Smooth muscle cell (in vitro differentiated cells): ENCODE results near the gene IL36RN. TPM values are rescaled to one million over a fixed set of nuclear protein-coding genes. Genes with fewer than 3 reads are reported as not detected.

Experiments
- DNase-seq: peaks from one replicate; lab custom pipeline; 2025; ENCODE audit not compliant: unreplicated experiment; lab: John Stamatoyannopoulos, UW
- H2AFZ ChIP-seq: fragments of 200-600 bp; sonication (generic); 2 replicates; pipeline ENCODE4 v1.6.0; 2016; ENCODE audit warnings: antibody characterized with exemption, low read depth, mild to moderate bottlenecking
- H3F3A ChIP-seq: fragments of 200-600 bp; sonication (generic); 2 replicates; pipeline ENCODE4 v1.6.0; 2017; ENCODE audit warnings: antibody characterized with exemption, low read depth
- H3K27ac ChIP-seq: fragments of 200-600 bp; sonication (generic); 2 replicates; pipeline ENCODE4 v1.5.1; 2016; ENCODE audit warnings: low read depth, mild to moderate bottlenecking
- H3K27me3 ChIP-seq: fragments of 200-600 bp; sonication (generic); 2 replicates; pipeline ENCODE4 v1.6.1; 2016; ENCODE audit warnings: low read depth, mild to moderate bottlenecking
- H3K36me3 ChIP-seq: fragments of 200-600 bp; sonication (generic); 2 replicates; pipeline ENCODE4 v1.5.1; 2016; ENCODE audit warnings: low read depth
- H3K4me1 ChIP-seq: fragments of 200-600 bp; sonication (generic); 2 replicates; pipeline ENCODE4 v1.5.1; 2016; ENCODE audit warnings: low read depth
- H3K4me2 ChIP-seq: fragments of 200-600 bp; sonication (generic); 2 replicates; pipeline ENCODE4 v1.6.0; 2016; ENCODE audit warnings: mild to moderate bottlenecking
- H3K4me3 ChIP-seq: fragments of 200-600 bp; sonication (generic); 2 replicates; pipeline ENCODE4 v1.5.1; 2016; ENCODE audit warnings: mild to moderate bottlenecking
- H3K79me2 ChIP-seq: fragments of 200-600 bp; sonication (generic); 2 replicates; pipeline ENCODE4 v1.6.0; 2016; ENCODE audit warnings: low read depth, mild to moderate bottlenecking
- H3K9ac ChIP-seq: fragments of 200-600 bp; sonication (generic); 2 replicates; pipeline ENCODE4 v1.6.0; 2016; ENCODE audit warnings: low read depth
- H3K9me3 ChIP-seq: fragments of 200-600 bp; sonication (generic); replicated peaks from 2 replicates; pipeline ENCODE4 v1.5.1; 2016; ENCODE audit warnings: low read depth
- H4K20me1 ChIP-seq: fragments of 200-600 bp; sonication (generic); 2 replicates; pipeline ENCODE4 v1.6.0; 2016; ENCODE audit warnings: low read depth
- CTCF ChIP-seq: fragments of 200-600 bp; sonication (generic); IDR thresholded peaks from 2 replicates; pipeline ENCODE4 v1.5.1; 2017; ENCODE audit warnings: borderline replicate concordance, mild to moderate bottlenecking, antibody characterized with exemption; ENCODE audit not compliant: insufficient read depth, poor library complexity, severe bottlenecking
- WGBS: methylation state at CpG from one replicate; pipeline ENCODE4 v1.1.7; 2016; ENCODE audit warnings: low lambda C conversion rate; 5-methylcytosine and 5-hydroxymethylcytosine counted together
- polyA plus RNA-seq: library from polyadenylated mRNA; unstranded; fragments of >200 nt; fragmentation: Nextera tagmentation; extraction: Ambion mirVana; gene quantifications from 2 replicates; pipeline ENCODE4 v1.2.1, GENCODE V29; 2016
- total RNA-seq: library from RNA; depleted of rRNA; stranded (reverse); fragments of >200 nt; gene quantifications from 2 replicates; pipeline ENCODE4 v1.2.3, GENCODE V29; 2014

Gene IL36RN
- total and polyA plus RNA-seq, 2 experiments from 2014 or later = 1.5 to 7.8 TPM

GRCh38 chr2:113089916-113090315, 30.9 kb downstream of the IL36RN start:
- H3K27ac ChIP-seq = no peak overlapping the region
- TF ChIP-seq CTCF = no peak
- no peak overlapping the region for H2AFZ ChIP-seq
- no peak overlapping the region for H3K4me3 ChIP-seq
- no peak for DNase-seq
- no peak overlapping the region for H3K9ac ChIP-seq
- peaks cover 41% of the 10 kb centered on the region for H3K27me3 ChIP-seq
- H3K4me1 ChIP-seq = no peaks in the 10 kb centered on the region
- no peaks in the 10 kb centered on the region for H3K36me3 ChIP-seq
- H3K9me3 ChIP-seq = no peaks in the 10 kb centered on the region
- no peaks in the 10 kb centered on the region for H4K20me1 ChIP-seq
- no peaks in the 10 kb centered on the region for H3F3A ChIP-seq
- H3K79me2 ChIP-seq = no peaks in the 10 kb centered on the region
- H3K4me2 ChIP-seq = no peak overlapping the region

- H3K27ac ChIP-seq = no peak overlapping the region
- no peaks in the 10 kb centered on the region for H3K4me1 ChIP-seq
- H2AFZ ChIP-seq = no peak overlapping the region
- no peak for TF ChIP-seq CTCF
- no peaks in the 10 kb centered on the region for H3F3A ChIP-seq
- no peak overlapping the region for H3K4me2 ChIP-seq
- H3K9me3 ChIP-seq = no peaks in the 10 kb centered on the region
- no peaks in the 10 kb centered on the region for H3K36me3 ChIP-seq
- H3K27me3 ChIP-seq = peaks cover 33% of the 10 kb centered on the region
- H4K20me1 ChIP-seq = no peaks in the 10 kb centered on the region
- no peaks in the 10 kb centered on the region for H3K79me2 ChIP-seq
- no peak for DNase-seq
- no peak overlapping the region for H3K4me3 ChIP-seq
- 63% methylated on average over 4 of the region's 4 CpGs for WGBS
- H3K9ac ChIP-seq = no peak overlapping the region
Observed at GRCh38 chr2:113091231-113091896, 32.4 kb downstream of the IL36RN start.

GRCh38 chr2:113092864-113093612, 34.0 kb downstream of the IL36RN start:
- H2AFZ ChIP-seq = no peak overlapping the region
- no peak overlapping the region for H3K4me2 ChIP-seq
- H3K79me2 ChIP-seq = no peaks in the 10 kb centered on the region
- no peak overlapping the region for H3K4me3 ChIP-seq
- no peaks in the 10 kb centered on the region for H3K9me3 ChIP-seq
- H3K27ac ChIP-seq = no peak overlapping the region
- 85% methylated on average over 5 of the region's 5 CpGs for WGBS
- no peak for TF ChIP-seq CTCF
- no peaks in the 10 kb centered on the region for H3K36me3 ChIP-seq
- no peaks in the 10 kb centered on the region for H3K4me1 ChIP-seq
- H3F3A ChIP-seq = no peaks in the 10 kb centered on the region
- no peak for DNase-seq
- peaks cover 33% of the 10 kb centered on the region for H3K27me3 ChIP-seq
- no peak overlapping the region for H3K9ac ChIP-seq
- no peaks in the 10 kb centered on the region for H4K20me1 ChIP-seq
